Keratinocyte (primary cell): Measurements from ENCODE around the gene LRP11.

Experiments used
- CTCF ChIP-seq, 3 experiments: IDR thresholded peaks in 1 of 3; conservative IDR thresholded peaks in 1 of 3; optimal IDR thresholded peaks in 1 of 3; 2 replicates in 2 of 3; 3 replicates in 1 of 3; pipeline versions ENCODE3 to v1.5.1; 2011; ENCODE audit warnings: low read length in 3 of 3, mild to moderate bottlenecking in 3 of 3, moderate library complexity in 2 of 3, control low read depth in 1 of 3, inconsistent platforms in 1 of 3; ENCODE audit not compliant: insufficient read depth in 2 of 3; ENCODE audit errors: extremely low read depth in 1 of 3
- EZH2 ChIP-seq: IDR thresholded peaks from one replicate; pipeline ENCODE4 v1.6.1; 2012; ENCODE audit warnings: inconsistent platforms, mild to moderate bottlenecking, low read length, moderate library complexity

GRCh38 chr6:149862922-149863697 lies 1.0 kb downstream of the LRP11 start:
- TF ChIP-seq CTCF (optimal IDR thresholded peaks at IDR 0.05 in 1 of 3, IDR thresholded peaks at IDR 0.05 in 1 of 3, conservative IDR thresholded peaks at IDR 0.05 in 1 of 3; ENCODE audit: extremely low read depth in 1 of 3, insufficient read depth in 2 of 3, low read length in 3 of 3) = no peak
- TF ChIP-seq EZH2 = no peak
